NK-92 treated with Interleukin-12 subunit alpha and Interleukin-12 subunit beta, amount 100 ng/mL, for 24 hours (cell line): Measurements from ENCODE around the gene ZNF488.

Experiments
- DNase-seq: peaks from one replicate; lab custom pipeline; 2025; lab: John Stamatoyannopoulos, UW

Gene ZNF488

DNA sequence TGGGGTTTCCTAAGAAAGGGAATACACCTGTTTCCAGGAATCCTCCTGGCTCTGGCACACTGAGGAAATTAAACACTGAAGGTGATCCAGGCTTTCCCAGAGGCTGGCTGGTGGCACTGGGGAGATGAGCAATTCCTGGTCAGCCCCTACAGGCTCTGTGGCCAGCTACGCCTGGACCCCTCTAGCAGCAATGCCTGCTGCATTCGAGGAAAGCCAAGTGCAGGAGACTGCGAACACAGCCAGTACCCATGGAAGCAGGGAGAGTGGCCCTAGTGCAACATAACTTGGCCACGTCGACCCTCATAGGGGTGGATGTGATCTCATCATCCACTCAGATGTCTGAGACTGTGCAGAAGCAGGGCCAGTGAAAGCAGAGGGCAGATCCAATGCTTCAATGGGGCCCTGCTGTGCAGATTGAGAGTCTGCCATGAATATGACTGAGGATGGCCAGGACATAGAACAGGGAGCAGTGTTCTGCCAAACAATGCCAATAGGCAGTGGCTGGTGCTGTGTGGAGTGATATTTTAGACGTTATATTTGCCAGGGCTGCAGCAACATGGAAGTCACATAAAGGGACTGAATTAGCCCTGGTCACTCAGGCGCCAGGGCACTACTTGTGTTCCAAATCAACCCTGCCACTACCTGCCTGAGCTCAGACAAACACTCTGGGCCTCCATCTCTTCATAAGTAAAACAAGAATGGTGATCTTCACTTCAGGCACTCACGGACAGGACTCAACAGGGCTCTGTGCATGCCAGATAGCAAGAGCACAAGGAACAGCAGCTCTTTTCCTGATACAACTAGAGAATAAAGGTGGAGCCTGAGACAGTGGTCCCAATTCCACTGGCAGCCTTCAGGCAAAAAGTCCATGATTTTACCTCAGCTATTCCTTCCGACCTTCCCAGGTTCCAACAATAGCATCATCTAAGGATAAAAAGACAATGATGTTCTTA, 2.4 kb downstream of the ZNF488 start:
- DNase-seq, result no peak

DNA sequence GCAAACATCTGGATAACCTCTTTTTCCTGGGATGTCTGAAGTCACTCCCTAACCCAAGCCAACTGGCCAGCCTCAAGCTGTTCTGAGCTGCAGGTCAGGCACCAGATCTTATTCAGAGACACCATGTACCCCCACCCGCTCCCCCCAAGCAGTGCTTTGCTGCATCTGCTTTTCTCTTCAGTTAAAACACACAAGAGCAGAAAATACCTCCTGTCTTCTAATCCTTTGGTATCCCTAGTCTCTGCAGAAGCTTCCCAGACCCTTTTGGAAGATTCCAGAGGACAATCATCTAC, 3.0 kb downstream of the ZNF488 start:
- no peak for DNase-seq

DNA sequence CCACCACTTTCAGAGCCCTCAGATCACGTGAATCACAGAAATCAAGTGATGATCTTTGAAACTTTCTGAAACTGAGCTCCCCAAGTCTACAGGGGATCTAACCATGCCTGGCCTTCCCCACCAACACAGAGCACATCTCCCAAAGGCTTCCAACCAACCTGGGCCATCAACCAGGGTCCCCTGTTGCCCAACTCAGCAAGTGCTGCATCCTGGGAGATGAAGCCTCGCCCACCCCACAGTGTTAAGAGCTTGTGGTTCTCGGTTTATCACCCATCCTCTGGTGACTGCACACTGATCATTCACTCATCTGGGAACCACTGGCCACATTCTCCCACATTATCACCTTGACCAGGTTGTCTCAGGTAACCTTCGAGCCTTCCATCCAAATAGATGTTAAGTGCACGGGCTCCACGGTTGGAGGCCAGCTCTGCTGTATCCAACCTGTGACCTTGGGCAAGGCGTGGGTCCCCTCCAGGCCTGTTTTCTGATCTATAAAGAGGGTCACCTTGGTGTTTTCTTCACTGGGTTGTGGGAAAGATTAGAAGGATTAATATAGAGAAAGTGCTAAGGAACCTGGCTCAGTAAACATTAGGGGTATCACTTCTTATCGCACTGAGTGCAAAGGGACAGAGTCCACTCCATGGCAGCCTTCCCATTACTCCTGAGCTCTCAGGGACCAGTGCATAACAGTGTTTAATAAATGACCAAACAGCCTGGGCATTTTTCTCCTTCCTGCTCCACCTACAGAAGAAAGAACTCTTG, 3.6 kb downstream of the ZNF488 start:
- no peak for DNase-seq

DNA sequence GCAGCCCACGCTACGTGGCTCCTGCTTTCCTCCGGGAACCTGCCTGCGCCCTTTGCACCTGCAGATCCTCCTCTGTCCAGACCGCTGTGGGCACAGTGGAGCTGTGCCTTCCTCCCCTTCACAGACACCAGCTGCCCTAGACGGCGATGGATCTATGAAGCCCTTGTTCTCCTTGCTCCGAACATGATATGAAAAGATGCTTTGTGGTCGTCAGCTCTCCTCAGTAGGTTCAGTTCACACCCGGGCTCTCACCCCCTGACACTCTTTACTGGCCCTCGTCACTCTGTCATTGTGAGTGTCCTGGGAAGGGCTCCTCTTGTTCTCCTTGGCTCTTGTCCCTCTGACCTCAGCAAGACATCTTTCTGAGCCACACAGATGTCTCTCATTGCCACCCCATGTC, 4.2 kb downstream of the ZNF488 start:
- no peak for DNase-seq

DNA sequence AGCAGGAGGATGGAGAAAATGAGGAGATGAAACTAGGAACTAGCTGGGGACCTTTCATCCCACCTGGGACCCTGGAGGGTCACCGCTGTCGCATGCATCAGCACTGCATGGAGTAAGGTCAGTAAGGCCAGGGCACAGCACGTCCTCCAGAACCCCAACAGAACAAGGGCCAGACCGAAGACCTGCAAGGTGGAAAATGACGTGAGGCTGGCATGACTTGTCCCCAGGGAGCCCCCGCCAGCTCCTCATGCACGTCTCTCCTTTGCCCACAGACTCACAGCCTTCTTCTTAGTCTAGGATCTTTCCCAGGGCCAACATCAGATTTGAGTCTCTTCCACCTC, 4.7 kb downstream of the ZNF488 start:
- DNase-seq, result no peak

DNA sequence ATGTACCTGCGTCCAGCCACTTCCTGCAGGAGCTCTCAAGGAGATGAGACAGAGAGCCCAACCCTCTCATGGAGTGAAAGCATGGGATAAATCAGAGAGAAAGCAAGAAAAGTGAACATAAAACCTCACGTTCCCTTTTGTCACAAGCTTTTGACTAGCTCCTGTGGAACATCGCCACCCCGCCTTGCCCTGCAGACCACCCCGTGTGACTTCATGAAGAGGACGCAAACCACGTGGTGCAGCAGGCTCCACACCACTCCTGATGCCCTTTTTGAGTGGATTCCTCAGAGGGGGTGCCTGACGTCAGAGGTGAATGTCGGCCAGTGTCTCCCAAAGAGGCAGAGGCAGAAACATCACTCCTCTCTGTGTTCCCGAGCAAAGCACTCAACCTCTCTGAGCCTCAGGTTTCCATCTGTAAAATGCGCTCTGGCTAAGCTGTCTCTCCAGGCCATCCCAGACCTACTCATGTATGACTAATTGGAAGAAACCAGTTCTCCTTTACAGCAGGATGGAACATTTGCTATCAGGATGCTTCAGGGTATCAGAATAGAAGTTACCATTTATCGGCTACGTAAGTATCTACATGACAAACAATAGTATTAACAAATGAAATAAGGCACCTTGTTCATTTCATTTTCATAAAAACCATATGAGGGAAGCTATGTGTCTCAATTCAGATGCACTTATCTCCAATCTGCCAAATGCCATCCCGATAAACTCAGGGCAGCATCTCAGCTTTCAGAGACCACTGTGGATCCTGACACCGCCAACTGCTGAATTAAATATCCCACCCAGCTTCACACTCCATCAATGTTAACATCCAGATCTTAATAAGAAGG, 5.3 kb downstream of the ZNF488 start:
- no peak for DNase-seq

DNA sequence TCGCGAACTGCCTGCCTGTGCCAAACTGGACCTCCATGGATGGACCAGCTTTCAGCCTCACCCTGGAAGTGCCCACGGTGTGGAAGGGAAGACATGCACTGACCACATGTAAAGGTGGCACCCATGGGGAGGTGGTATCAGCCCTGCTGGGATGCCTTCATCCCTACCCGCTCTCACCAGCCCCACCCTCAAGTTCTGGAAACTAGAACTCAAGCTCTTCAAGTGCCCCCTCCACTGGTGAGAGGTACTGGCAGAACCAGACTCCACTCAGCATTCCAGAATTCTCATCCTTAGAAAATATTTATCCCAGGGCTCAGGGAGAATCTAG, 5.9 kb downstream of the ZNF488 start:
- DNase-seq, result no peak

DNA sequence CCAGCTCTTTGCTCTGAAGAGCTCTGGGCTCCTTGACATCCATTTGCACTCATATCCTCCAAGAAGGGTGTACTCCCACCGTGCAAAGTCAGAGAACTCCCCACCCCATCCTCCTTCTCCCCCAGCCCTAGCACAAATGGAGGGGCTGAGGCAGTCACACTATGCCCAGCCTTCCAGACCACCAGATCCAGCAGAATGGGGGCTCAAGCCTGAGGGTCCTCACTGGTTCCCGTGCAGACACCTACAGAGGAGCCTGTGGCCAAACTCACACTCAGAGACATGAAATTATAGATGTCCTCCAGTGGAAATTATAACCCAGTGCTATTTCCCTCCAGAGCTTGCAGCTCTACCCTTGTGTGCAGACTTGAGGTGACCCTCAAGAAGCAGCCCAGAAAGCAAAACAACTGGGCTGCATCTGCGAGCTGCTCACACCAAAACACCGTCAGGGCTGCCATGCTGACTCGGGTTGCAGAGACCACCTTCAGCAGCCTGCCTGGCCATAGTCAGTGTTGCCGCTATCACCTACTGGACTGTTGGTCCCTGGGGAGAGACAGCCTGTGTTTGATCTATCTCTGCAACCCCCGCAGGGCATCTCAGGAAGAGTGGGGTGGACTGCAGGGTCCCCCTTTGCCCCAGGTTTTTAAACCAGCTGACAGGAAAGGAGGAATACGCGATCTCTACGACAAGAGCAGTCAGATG, 7.4 kb downstream of the ZNF488 start:
- DNase-seq, result no peak

DNA sequence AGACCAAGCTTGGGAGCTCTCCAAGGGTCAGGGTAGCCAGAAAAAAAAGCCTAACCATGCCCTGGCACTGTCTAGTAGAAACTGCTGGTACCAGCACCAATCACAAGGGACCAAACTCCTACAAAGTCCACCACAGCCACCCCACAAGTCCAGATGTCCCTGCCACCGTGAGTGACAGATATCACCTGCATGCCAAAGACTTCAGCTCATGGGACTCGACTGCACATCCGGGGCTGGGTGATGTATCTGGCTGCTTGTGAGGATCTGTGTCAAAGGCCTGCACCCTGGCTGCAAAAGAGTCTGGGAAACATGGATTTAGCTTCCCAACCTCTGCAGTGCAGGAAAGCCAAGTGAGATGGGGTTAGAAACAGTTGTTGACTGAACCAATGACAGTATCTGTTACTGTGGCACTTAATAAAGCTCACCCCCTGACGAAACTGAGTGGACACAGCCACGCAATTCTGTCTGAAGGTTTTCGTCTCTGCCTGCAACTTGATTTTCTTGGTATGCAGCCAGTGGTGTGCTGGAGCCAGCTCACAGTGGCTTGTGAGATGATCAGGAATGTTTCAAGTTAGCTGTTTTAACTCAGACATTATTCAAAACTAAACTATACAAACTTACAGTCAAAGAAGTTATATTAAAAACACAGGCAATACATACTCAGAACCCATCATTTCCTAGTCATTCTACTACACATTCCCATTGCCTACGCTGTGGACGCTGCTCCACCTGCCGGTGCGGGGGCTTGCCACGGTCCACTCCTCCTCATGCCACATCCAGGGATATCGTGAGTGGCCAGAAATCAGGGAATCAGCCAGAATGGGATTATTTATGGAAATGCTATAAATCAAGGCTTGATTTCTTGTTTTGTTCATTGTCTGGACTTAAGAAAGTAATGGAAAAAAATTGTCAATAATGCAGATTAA, 9.2 kb downstream of the ZNF488 start:
- no peak for DNase-seq

DNA sequence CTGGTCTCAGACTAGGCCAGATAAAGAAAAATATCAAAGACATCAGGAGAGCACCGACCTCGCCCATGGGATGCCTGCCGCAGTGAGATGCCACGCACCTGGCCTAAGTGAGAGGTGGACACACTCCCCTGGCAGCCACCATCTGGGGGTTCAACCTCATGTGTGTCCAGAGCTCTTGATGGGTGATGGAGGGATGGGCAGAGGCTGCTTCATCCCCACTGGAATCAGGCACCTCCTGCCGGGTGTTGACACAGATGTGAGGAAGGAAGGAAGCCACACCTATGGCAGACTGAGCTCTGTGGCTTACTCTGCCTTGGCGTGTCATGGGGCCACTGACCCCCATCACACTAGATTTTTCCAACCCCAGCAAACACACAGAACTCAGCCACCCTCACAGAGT, 11.4 kb downstream of the ZNF488 start:
- DNase-seq, result no peak

DNA sequence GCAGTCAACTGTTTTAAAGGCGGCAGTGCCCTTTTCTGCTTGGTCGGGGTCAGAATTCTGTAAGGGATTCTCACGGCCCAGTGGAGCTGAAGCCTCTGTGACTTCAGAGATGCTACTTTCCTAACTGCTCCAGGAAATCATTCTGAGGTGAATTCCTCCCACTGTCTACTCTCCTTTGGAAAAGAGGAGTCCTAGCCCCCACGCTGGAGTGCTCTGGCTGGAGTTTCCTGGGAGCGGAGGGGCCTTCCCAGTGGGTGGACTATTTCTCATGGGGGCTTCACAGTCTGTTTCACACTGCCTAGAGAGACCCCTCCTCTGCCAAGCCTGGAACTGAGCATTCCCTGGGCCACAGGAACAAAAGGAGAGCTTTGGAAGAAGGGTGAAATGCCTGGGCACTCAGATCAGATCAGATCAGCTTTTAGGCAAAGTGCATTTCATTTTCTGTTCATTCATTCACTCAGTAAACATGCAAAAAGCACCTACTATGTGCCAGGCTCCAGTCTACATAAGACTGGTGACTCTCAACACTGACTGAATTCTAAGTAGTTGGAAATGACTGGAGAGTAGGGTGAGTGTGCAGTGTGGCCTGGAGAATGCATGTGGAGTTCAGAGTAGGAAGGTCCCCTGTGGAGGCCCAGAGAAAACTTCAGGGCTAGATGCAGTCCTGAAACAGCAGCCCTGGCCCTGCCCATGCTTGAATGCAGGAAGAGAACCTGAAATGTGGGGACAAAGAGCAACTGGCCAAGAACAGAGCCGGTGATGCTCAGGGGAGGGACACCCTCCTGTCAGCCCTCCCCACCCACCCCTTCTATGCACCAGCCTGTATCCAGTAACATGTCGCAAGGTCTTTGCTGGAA, 12.2 kb downstream of the ZNF488 start:
- DNase-seq, result no peak

DNA sequence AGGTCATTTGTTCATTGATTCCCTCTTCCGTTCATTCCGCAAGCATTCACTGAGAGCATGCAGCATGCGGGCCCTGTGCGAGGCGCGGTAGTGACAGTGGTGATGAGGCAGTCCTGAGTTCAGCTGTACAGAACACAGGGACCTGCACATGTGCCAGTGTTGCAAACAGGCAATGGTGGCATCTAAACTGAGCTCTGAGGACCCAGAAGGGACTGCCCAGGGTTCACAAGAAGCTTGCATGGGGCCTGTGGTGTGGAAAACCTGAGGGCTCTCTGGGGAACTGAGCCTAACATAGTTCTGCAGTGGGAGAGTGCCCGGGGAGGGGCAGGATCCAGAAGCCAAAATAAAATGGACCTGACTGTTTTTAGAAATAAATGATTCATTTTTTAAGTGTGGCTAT, 13.2 kb downstream of the ZNF488 start:
- no peak for DNase-seq

DNA sequence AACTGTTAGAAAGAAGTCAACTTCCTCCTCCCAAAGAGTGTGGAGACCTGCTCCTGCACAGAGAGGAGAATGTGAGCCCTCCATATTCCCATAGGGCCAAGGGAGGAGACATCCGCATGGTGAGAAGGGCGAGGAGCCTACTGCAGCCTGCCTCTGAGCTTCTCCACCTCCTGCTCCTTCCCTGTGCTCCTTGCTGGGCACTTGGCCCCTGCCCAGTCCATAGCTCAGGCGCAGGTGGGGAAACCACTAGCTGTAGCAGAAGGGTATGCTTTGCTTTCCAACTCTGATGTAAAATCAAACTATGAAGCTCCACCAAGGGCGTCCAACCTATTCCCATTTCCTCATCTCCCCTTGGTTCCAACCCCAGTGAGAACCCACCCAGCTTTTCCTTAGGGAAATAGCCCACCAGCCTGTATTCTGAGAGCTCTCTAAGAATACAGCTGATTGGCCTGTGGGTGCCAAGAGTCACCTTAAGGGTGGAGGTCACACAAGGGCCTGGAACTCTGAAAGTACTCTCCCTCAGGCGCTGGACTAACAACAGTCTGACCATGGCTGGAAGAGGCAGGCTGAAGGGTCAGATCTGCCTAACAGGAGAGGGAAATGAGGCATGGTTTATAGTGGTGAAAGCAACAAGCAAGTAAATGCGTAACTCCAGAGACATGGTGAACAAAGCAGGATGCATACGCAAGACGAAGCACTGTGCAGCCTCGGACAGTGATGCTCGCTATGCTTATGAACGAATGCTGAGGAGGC, 13.9 kb downstream of the ZNF488 start:
- no peak for DNase-seq

DNA sequence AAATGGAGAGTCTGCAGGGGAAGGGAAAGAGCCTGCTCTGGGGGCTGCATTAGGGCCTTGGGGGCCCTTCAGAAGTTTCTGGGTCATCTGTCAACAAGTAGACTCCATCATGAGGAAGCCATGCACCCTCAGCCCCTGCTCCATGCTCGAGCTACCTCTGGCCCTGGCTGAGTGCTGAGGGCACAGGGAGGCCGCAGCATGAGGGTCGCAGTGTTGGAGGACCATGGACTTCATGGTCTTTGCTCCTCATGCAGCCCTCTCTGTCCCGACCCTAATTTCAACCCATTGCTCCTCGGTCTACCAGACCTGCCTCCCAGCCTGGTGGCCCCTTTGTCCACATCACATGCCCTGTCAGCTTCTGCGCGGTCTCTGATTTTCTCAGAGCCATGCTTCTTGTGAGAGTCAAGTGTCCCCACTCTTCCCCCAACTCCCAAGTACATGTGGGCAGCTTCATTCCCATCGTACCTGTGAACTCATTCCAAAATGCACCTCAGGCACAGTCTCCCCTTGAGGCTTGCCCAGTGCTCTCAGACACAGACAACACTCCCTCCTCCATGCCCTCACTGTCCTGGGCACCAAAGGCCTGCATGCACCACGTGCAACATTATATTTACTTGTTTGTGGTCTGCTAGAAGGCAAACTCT, 14.7 kb downstream of the ZNF488 start:
- no peak for DNase-seq

DNA sequence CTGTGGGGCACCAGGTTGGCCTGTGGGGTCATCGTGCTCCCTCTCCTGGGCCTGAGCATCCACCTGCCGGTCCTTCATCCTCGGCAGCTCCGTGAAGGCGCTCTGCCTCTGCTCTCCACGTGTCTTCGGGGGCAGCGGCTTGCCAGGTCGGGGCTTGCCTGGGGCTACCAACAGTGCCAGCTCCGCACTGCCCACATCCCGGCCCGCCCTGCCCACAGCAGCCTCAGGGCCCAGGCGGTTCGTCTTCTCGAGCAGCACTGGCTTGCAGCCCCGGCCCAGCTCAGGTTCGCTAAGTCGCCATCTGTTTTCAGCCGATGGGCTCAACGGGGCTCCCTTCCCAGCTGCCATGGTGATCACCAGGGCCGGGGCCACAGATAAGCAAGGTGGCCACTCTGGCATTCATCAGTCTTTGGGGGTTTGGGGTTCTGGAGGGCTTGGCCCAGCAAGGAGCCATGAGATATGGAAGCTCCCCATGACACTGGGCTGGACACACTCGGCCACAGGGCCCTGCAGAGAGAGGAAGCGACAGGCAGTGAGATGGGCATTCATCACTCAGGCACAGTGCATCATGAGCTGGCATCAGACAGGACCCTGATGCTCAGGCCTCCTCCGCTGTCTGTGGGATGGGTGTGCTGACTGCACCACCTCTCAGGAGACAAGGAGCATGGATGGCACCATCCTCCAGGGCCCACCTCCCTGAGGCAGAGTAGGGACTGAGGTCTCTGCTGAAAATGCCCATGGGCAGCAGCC, 15.5 kb downstream of the ZNF488 start:
- no peak for DNase-seq

DNA sequence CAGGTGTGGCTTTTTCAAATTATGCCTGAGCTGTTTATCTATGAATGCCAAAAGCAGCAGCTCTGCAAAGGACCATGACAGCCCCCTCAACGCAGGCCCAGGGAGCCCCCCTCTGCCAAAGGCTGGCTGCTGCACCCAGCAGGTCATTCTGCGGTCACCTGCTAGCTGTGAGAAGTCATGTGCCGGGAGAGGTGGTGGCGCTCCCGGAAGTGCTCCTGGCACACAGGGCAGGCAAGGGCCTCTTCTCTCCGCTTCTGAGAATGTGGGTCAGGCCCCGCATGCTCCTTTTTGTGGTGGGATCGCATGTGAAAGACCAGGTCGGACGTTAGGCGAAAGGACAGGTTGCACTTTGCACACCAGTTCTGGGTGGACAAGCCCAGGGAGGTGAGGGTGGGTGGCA, 16.4 kb downstream of the ZNF488 start:
- DNase-seq, result no peak

DNA sequence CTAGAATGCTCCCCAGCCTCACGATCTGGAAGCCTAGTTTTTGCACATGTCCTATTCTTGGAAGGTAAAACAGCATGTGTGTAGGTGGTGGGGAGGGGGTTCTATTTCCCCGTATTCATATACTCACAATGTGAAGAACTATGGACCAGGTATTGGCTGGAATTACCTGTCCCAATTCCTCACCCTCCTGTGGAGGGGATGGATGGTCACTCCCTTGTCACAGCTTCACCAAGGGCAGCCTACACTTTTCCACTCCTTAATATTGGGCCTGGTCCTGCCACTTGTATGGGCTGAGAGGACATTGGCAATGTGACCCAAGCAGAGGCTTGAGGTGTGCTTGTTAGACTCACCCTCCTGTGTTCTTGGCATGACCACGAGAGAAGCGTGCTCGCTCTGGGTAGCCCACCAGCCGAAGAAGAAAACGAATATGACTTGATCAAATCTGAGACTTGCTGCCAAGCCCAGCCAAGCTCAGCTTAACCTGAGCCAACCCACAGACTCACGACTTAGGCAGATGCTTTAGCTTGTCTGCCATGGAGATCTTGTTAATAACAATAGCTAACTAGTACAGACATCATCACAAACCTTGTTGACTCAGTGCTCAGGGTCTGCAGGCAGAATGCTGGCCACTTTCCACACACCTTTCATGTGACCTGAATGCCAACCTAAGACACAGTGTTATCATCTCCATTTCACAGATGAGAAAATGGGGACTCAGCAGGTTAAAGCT, 17.2 kb downstream of the ZNF488 start:
- no peak for DNase-seq
